GM12872 (cell line): Measurements from ENCODE around the gene MAP3K20.

Source experiments
- CTCF ChIP-seq: IDR thresholded peaks from 3 replicates; pipeline ENCODE4 v1.5.1; 2011; ENCODE audit warnings: low read depth, mild to moderate bottlenecking, low read length, moderate library complexity; ENCODE audit not compliant: insufficient read depth

The MAP3K20 gene

GRCh38 chr2:173175222-173175621 lies 99.6 kb downstream of the MAP3K20 start:
- TF ChIP-seq CTCF: no peak

GRCh38 chr2:173181982-173182381 lies 106.3 kb downstream of the MAP3K20 start:
- TF ChIP-seq CTCF: no peak

DNA sequence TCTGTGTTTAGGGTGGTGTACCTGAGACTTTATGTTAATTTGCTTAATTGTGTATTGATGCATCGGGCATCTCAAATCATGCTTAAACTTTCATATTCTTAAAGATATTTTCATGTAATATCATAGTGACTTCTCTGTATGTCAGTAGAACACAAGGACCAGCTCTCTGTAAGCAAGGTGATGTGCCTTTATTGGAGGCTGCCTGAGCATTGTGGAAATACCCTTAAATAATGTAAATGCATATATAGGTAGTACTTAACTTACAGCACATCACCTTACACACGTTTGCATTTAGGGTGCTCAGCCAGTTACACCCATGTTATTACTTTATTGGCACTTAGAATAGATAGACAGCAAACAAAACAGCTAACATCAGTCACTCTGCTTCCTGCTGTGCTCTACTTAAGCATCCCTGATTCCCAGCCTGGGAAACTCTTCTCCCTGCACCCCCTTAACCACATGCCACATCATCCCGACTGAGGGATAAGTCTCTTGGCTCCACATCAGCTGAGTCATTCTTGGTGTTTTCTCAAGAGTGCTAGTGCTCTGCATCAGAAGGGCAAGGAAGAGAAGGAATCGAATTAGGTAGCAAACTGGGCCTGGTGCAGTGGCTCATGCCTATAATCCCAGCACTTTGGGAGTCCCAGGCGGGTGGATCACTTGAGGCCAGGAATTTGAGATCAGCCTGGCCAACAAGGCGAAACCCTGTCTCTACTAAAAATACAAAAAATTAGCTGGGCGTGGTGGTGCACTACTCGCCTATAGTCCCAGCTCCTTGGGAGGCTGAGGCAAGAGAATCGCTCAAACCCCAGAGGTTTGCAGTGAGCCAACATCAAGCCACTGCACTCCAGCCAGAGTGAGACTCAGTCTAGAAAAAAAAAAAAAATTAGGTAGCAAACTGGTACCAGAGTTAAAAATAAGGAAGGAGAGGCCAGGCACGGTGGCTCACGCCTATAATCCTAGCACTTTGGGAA lies 108.7 kb downstream of the MAP3K20 start:
- no peak for TF ChIP-seq CTCF

DNA sequence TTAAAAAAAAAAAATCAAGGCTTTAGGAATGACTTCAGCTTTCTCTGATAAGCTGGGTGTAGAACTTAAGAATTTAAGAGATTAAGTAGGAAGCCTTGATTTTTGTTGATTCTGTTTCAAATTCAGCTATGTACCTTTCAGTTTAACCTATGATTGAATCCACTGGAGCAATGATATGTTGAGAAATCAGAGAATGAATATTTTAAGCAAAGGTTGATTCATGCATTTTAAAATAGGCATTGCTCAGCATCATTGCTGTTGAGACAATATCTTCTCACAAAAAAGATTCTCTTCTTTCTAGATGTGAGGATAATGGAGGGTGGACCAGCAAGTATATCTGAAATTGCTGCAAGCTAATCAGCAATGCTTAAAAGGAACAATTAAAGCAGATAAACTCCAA lies 109.8 kb downstream of the MAP3K20 start:
- no peak for TF ChIP-seq CTCF

DNA sequence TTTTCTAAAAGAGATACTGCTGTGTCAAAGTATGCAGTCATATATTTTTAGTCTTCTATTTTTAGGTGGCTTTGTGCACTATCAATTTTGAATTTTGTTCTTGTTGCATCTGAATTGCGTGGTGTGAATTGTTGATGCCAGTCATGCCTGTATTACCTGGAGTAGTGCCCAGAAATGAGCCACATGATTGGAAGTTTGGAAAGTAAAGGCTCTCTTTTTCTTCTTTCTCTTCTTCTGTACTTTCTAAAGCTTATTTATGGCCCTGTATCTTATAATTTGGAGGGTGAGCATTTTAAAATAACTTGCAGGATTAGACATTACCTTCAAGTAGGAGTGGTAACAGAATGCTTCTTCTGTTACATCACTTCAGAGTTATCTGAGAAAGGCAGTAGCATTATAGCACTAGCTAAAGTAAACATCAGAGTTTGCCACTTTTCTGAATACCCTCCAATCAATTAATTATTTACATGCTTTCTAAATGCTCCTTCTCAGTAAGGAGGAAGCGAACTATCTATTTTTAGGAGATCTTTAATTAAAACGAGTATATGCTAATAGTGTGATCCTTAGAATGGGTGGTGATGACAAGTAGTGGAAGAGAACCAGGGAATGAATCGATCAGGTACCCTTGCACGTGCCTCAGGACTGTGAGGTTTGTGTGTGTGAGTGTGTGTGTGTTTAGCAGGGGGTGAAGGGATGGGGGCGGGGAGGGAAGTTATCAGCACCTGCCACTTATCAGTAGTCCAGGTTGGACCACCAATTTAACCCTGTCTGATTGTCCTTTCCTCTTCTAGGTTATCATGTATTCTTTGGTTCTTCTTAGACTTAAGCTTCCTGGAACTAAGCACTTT lies 112.5 kb downstream of the MAP3K20 start:
- no peak for TF ChIP-seq CTCF

GRCh38 chr2:173191601-173192000 lies 116.0 kb downstream of the MAP3K20 start:
- no peak for TF ChIP-seq CTCF

DNA sequence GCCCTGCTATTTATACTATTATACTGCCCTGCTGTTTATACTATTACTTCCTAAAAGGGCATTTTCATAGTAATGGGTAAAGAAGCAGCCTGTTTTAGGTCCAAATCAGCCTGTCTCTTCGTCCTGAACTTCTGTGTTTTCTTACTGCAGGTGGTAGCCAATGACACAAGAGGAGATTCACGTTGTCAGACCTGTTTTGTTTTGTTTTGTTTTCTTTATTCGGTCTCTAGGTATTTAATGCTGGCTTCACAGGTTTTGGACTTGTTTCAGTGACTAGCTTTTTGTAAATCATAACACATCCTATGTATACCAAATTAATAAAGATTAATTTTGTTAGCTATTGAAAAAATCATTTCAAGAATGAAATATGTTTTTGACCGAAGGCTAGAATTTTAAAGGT lies 116.4 kb downstream of the MAP3K20 start:
- TF ChIP-seq CTCF: no peak
